D341Med (cell line): ENCODE data around the gene CCDC182.

Experiments used
- DNase-seq: peaks from one replicate; pipeline ENCODE4 v3.0.0; 2012; ENCODE audit warnings: low spot score

The CCDC182 gene

DNA sequence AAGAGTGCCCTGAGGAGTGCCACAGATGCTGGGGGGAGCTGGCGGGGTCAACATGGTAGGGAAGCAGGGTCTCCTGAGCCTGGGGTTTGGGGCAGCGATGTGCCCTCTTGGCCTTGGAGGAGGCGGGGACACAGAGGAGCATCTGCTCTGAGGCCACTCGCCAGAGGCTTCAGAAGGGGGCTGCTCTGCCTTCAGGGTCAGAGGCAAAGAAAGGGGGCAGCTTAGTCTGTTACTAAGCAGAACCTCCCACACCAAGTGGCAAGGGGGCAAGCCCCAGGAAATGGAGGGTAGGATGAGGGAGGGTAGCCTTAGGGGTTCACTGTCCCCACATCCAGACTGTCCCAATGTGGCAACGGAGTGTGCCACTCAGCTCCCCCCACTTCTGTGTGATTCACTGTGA is 18.3 kb downstream of the CCDC182 start:
- peak; percentile 27 for DNase-seq

DNA sequence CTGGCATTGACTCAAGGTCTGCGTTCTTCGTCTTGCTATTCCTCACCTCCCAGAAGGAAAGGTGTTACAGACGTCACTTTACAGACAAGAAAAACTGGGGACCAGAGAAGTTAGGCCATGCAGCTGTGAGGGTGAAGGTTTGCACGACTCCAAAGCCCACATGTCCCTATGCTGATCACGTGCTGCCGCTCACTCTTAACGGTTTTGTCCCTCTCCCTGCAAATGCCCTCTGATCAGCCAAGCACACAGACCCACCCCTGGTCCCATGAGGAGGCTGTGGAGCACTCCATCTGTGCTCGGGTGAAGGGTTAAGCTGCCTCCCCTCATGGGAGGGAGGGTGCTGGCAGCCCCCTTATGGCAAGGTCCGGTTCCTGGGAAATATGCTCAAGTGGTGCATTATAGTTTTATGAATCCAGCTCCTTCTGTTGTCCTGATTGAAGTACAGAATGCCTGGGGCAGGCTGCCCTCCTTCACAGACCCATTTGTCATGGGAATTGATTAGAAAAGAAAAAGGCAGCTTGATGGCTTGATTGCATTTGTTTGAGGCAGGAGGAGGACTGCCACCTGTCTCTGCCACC is 18.8 kb downstream of the CCDC182 start:
- peak; percentile 37 for DNase-seq

DNA sequence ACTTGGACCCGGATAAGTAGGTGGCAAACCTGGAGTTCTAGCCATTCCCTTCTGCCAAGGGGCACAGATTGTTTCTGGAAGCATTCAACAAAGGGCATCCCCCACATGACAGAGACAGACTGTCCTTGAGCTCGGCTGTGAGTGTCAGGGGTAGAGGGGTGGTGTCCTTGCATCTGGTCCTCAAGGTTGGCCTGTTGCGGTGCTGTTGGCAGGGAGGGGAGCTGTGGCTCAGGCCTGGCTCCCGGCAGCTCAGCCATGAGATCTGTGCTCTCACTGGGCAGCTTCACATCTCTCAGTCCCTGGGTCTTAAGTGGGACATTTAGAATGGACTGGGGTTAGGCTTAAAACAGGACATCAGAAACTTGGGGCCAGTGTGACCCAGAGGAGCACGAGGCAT is 20.4 kb downstream of the CCDC182 start:
- peak; percentile 50 for DNase-seq

DNA sequence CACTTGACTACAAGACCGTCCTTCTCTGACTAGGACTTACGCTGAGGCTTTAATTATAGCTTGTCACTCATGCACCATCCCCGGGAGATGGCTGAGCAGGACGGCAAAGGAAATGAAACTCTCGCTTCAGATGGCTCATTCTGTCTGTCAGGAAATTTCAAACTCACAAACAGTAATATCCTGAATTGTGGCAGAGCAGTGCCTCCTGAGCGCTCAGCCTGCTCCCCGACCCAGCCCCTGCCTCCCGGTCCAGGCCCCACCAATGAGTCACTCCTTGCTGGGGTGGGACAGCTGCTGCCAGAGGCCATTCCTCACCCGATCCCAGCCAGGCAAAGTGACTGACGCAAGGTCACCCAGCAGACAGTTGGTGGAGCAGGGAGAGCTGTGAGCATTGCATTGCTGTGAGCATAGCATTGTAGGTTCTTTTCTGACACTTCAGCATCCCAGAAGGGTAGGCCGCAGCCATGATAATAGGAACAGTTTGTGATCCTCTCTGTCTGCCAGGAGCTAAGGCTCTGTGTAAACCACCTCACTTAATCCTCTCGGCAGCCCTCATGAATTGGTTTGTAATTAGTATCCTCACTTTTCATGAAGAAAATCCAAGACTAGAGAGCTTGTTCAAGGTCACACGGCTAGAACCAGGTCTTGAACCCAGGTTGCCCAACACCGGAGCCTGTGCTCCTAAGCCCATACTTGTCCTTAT is 20.9 kb downstream of the CCDC182 start:
- peak; percentile 62 for DNase-seq

DNA sequence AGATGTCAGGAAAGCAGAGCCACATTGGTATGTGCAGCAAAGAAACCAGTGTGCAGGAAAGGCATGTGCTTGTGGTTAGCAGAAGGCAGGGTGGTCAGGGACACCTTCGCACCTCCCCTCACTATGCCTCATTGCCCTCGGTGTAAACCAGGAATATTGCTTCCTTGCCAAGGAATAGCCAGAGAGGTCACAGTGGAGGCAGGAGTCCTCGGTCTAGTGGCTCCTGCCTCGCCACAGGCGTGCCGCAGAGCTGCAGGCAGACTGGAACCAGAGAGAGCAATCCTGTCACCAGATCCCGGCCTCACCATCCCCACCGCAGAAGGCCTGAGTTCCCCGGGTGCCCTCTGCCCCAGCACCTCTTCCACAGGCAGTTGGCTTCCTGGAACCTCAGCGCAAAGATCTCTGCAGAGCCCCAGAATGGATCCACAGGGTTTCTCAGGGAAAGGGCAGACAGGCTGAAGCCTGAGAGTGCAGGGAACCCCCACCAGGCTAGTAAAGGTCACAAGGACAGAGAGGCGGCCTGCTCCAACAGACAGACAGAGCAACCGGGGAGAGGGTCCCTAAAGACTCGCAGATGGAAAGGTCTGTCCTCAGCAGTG is 21.6 kb downstream of the CCDC182 start:
- DNase-seq, result no peak

DNA sequence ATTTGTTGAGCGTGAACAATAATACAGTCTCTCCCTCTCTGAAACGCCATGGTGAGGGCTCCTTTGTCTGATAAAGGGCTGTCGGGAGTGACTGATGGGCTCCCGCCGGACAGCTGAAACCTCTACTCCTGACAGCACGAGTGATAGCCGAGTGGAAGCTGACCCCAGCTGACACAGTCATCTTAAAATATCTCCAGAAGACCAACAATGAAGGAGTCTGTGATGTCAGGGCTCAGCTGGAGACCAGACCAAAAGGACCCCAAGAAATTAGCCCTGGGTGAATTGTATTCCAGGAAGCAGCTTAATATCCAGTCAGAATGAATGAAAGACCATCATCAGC is 22.4 kb downstream of the CCDC182 start:
- no peak for DNase-seq

DNA sequence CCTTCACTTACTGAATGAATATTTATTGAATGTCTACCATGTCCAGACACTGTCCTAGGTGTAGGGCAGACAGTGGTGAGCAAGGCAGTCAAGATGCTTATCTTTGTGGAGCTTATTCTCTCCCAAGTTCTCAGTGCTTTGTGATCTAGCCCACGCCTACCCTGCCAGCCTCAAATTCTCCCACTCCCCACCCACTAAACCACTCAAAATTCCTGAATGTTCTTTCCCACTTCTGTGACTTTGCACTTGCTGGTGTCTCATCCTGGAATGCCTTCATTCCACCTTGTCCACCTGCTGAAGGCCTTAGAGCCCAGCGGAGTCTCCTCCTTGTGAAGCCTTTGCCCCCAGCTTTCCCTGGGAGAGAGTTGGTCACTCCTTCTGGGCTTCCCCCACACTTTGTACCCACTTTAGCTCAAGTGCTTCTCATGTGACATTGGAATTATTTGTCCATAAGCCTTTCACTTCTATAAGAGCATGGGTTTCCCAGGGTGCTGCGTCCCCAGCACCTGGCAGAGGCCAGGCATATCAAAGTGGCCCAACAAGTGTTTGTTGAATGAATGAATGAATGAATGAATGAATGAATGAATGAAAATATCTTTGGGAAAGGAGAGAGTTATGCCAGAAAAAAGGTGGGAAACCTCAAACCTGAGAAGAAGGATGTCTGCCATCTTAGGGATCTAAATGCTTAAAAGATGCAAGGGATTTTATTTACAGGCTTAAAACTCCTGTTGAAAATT is 23.0 kb downstream of the CCDC182 start:
- no peak for DNase-seq

DNA sequence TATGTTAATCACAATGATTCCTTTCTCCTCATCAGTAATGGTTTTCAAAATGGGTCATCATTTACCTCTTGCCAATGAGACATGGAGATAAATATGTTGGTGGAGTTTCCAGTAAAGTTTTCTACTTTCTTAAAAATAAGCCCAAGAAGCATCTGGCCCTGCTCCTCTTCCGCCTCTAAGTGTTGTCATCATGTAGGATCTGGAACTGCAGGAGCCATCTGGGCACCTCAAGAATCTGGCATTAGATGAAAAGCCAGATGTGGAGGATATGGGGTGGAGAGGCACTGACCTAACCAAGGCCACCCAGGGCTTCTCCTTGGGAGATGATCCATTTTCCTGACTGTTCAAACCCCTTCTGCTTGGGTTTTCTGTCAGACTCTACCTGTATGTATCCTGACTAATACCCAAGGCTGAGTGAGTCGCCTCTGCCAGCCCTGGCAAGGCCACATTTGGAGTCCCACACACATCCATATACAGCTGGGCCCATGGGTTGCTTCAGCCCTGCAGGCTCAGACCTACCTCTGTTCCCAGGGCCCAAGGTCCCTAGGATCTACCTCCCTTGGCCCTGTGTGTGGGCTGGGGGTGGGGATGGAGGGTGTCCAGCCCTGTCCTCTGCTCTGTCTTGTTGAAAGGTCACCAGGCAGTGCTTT is 24.6 kb downstream of the CCDC182 start:
- no peak for DNase-seq

DNA sequence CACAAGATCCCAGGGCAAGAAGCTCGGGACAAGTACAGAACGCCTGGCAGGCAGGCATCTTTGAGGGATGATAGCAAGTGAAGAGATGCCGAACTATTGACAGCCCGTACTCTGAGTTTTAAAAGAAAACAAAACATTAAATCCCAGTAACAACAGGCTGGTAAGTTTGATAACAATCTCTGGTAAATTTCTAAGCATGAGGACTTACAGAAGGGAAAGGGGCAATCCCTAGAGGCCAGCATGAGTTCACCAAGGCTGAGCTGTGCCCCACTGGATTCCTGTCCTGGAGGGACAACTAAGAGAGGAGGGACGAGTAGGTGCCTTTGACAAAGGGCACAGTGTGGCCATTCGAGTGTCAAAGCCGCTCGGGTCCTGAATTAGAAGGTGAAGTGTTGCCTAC is 26.2 kb downstream of the CCDC182 start:
- no peak for DNase-seq

DNA sequence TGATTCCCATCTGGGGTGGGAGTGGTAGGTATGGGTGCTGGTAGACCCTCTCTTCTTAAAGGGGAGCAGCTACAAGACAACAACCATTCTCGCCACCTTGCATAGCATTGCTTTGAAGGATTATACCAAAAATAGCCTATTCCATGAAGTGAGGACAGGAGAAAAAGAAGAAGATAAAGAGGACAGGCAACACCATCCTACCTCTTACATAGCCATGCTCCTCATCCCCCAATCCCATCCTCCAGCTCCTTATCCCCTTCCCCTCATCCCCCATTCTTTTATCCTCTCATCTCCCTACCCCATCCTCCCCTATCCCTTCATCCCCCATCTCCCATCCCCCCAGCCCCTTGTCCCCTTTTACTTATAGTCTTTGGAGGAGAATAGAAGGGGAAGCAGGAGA is 29.1 kb downstream of the CCDC182 start:
- no peak for DNase-seq

DNA sequence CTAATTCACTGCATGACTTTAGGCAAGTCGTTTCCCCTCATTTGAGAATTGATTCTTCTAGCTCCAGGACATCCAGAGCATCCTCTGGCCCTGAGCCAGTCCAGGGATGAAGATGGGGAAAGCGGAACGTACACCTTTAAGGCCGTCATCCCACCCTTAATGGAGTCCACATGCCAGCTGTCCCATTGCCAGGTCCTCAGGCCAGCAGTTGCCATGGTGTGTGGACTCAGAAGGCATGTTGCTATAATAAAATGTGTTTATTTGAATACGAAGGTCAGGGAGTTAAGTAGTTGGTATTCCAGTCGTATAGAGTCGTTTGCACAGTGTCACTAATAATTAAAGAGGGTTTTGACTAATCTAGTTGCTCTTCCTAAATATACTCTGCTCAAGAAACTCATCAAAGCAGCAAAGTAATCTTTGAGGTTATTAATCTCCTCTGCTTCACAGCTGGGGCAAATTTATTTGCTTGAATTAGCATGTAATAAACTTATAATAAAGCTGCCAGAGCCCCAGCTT is 30.4 kb downstream of the CCDC182 start:
- DNase-seq, result no peak

DNA sequence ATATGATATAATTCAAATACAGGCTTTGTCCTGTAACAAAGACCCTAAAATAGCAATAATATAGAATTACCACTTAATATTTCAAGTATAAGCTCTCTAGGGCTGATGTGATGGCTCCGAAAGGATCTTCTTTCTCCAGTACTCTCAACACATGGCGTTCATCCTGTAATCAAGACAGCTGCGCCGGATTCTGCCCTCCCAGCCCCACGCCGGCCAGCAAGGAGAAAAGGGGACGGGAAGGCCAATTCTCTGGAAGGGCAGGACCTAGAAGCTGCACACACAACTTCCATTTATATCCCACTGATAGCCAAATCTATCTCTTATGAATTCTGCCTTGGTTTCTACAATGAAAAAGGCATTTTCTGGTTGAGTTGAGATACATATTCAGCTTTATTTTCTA is 32.0 kb downstream of the CCDC182 start:
- DNase-seq, result no peak

DNA sequence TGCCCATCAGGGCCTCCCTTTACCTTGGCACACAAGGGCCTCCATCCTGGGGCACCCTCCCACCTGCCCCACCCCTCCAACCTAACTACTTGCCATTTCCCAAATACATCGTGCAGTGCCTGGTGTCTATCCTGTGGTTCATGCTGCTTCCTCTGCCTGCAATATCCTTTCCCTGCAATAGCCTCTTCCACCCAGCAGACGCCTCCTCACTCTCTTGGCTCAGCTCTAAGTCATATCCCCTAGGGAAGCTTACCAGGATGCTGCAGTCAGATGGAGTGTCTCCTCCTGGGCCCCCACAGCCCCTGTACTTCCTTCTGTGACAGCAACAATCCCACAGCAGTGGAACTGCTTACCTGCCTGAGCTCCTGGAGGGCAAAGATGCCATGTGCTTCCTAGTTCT is 36.7 kb downstream of the CCDC182 start:
- DNase-seq, result peak; percentile 88

DNA sequence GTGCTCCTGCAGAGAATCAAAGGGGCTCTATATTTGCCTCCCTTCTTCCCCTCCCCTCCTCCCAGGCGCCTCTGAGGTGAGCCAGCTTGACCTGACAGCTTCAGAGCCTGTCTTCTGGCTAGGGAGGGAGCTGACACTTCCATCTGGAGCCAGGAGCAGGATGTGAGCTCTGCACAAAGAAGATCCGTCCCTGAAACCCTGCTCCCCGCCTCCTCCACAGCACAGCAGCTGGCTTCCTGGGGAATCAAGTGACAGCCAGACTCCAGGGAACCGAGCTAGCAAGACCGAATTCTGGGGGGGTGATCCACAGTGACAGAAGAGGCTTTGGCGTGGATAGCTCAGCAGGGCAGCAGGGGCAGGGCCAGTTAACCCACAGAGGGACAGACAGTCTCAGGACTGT is 37.2 kb downstream of the CCDC182 start:
- DNase-seq, result peak; percentile 79

DNA sequence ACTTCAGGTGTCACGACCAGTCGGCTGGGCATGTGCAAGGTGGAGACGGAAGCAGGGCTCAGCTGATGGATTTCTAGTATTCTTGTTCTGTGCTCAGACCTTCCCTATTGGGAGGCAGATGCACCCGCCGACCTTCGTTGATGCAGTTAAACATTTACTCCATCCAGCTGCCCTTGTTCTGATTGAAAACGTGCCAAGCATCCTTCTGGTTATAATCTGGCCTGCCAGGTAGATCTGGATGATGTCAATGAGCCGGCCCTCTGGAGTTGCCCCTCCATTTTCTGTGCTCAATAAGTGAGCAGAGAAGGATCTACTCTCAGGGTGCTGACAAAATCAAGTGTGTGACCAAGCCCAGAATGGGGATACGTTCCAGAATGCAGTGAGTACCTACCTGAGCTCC is 38.3 kb downstream of the CCDC182 start:
- DNase-seq, result no peak

DNA sequence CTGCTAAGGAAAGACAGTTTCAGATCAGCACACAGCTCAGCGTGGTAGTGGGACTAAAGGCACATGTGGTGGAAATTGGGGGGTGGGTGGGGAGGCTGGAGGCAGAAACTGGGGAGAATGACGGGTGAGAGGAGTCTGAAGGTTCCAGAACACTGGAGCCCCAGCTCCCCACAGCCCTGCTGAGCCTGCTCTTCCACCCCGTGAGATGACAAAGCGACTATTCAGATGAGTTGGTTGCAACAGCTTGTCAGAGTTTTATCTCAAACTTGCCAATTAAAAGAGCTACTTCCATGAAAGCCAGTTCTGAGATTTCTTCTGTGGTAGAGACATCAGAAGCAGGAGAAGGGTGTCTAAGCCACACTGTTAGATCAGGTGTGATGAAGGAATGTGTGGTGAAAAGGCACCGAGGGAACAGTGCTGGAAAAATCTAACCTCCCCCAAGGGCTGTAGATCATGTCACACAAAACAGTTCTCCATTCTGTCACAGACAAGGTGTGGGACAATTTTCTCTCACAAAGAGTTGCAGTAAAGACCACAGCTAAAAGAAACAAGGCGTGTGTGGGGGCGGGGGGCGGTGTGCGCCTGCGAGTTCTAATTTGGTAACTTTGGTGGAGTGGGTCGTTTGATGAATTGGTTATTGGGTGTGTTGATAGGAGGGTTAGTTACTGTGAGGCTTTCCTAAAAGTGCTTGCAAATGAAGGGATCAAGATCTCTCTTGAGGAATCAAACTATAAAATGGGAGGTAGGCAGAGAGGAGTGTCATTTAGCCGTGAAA is 39.0 kb downstream of the CCDC182 start:
- no peak for DNase-seq

DNA sequence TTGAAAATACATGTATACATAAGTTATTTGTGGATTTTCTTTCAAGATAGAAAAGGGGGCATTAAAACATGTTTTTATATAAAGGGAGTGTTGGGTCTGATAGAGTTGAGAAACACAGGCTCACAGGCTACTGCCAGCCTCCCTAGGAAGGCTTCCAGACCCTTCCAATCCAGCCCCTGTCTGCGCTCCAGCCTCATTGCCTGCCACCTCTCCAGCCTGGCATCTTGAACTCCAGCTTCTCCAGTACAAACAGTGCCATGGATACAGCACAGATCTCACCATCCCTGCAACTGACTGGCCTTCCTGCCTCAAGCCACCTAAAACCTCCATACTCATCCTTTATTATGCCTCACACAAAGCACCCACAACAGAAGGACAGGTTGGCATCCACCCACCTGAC is 40.7 kb downstream of the CCDC182 start:
- no peak for DNase-seq

DNA sequence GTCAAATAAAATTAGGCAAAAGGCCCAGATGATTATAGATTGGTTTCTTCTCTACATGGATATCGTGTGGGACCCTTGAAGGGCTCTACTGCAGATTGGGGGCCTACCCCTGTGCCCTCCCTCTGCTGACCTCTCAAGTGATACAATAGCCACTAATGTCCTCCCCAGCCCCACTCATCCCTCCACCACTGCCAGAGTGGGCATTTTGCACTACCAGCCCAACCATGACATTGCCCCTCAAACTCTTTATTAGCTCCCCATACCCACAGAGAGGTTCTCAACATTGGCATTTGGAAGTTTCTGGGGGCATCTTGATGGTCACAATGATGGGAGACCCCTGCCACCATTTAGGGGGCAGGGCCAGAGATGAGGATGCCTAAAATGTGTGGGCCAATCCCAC is 41.8 kb downstream of the CCDC182 start:
- DNase-seq, result no peak

DNA sequence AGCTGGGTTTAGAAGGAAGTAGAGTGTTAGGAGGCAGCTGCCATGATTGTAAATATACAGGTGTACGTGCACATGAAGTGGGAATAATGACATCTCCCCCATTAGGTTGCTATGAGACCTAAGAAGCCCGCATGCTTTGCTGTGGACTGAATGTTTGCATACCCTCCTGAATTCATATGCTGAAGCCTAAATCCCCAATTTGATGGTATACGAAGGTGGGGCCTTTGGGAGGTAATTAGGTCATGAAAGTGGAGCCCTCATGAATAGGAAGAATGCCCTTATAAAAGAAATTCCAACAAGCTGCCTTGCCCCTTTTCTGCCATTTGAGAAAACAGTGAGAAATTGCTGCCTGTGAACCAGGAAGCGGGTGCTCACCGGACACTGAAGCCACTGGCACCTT is 44.0 kb downstream of the CCDC182 start:
- no peak for DNase-seq

DNA sequence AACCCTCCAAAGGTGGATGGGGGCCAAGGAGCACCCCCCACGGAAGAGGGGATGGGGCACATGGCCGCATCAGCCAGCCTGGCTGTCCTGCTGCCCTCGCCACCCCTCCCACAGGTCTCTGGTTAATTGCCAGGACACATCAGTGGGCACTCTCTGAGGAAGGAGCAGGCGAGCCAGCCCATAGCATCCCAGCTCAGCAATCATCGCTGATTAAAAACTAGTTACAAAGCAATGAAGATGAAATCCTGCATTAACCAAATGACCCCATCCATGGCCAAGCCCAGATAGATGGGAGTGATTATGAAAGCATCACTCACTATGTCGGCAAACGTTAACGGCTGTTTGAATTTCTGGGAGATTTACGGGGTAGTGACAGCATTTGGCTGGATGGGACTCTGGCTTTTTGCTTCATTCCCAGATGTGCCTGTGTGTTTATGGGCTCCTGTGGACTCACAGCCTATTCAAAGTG is 45.3 kb downstream of the CCDC182 start:
- DNase-seq, result peak; percentile 30

DNA sequence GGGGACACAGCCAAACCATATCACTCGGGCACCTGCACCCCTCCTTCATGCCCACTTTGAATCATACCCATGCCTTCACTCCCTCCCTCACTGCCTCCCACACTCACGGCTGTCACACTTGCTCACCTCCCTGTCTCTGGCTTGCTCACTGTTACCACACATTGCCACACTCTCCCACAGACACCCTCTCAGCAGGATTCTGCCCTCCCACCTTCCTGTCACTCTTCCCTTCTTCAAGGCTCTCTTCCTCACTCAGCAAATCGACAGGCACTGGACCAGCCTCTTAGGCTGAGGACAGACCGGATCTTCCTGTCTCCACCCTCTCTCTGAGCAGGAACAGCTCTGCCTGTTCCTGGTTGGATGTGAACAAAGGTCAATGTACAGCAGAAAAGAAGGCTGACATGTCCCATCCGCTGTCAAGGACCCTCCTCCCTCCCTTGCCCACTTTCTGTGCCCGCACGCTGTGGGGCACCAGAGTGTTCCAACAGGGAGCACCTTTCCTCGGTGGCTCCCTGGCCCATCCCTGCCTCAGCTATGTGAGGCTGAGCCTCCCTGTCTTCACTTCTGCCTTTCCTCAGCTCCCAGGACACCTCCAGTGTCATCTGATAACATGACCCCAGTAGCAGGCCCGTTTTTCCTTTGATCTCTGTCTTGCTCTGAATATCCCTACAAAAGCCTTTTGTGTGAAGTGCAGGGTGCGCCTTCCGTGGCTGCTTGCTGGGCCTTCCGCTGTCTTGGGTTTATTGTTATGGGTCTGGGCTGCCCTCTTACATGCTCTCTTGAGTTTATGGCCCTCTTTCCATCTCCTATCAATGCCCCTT is 47.0 kb downstream of the CCDC182 start:
- DNase-seq, result no peak
